NT2/D1 (cell line): ENCODE data around the gene SOX6.

ENCODE experiments used
- YY1 ChIP-seq: IDR thresholded peaks from 2 replicates; pipeline ENCODE4 v1.6.1; 2011; ENCODE audit not compliant: insufficient read length, insufficient read depth
- ZNF274 ChIP-seq: IDR thresholded peaks from 2 replicates; pipeline ENCODE4 v1.6.1; 2011; ENCODE audit warnings: mild to moderate bottlenecking, low read depth, low read length

DNA sequence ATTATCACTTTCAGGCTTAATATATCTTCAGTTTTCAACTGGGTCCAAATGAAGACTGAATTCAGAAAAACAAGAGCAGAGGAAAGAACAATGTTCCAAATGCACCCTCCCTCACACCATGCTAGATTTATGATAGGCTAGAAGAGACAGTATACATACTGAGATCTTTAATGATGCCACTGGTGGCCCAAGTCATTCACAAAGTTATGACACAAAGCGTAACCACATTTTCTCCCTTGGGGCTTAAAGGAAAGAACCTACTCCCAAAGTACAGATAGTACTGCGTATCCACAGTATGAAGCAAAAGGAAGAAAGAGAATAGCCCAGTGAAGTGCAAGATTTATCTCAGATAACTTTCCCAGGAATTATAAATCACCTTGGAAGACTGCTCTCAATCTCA, 10.9 kb upstream of the SOX6 start:
- no peak for TF ChIP-seq YY1
- TF ChIP-seq ZNF274: no peak
